CD14-positive monocyte (primary cell): ENCODE results near the gene TSPAN11. TPM values are rescaled to one million over a fixed set of nuclear protein-coding genes. Genes with fewer than 3 reads are reported as not detected.
A peak's percentile ranks its signal among the peaks of the same experiment; 100 is the strongest.

Experiments used
- DNase-seq, 3 donors: peaks; one replicate each; pipeline ENCODE4 v3.0.0-alpha.2; 2011 to 2022
- H2AFZ ChIP-seq: 2 replicates; pipeline ENCODE4 v1.6.0; 2012; ENCODE audit warnings: mild to moderate bottlenecking, low read depth, low read length, inconsistent platforms; ENCODE audit not compliant: insufficient read depth, poor library complexity, severe bottlenecking
- H3K27ac ChIP-seq, 2 donors: 1 replicate in 1 of 2; 2 replicates in 1 of 2; pipeline ENCODE4 v1.5.1; 2012 to 2013; ENCODE audit warnings: low read length in 2 of 2, control low read depth in 1 of 2, inconsistent platforms in 1 of 2, low read depth in 1 of 2, mild to moderate bottlenecking in 1 of 2
- H3K27me3 ChIP-seq, 2 donors: one replicate each; pipeline versions ENCODE4 v1.6.0 to v1.6.1; 2011 to 2013; ENCODE audit warnings: low read length in 2 of 2; ENCODE audit not compliant: control insufficient read depth in 2 of 2, insufficient read depth in 2 of 2
- H3K36me3 ChIP-seq, 2 donors: replicated peaks in 1 of 2; 1 replicate in 1 of 2; 2 replicates in 1 of 2; pipeline versions ENCODE4 v1.5.1 to v1.6.1; 2012 to 2013; ENCODE audit warnings: low read length in 2 of 2, control low read depth in 1 of 2, inconsistent platforms in 1 of 2, mild to moderate bottlenecking in 1 of 2; ENCODE audit not compliant: insufficient read depth in 2 of 2, control insufficient read depth in 1 of 2
- H3K4me1 ChIP-seq, 2 donors: 1 replicate in 1 of 2; 2 replicates in 1 of 2; pipeline versions ENCODE4 v1.5.1 to v1.6.1; 2012 to 2013; ENCODE audit warnings: low read length in 2 of 2, control low read depth in 1 of 2, inconsistent platforms in 1 of 2, mild to moderate bottlenecking in 1 of 2, moderate library complexity in 1 of 2; ENCODE audit not compliant: insufficient read depth in 2 of 2, control insufficient read depth in 1 of 2
- H3K4me2 ChIP-seq: replicated peaks from 2 replicates; pipeline ENCODE3; 2012; ENCODE audit warnings: low read length, moderate library complexity, mild to moderate bottlenecking; ENCODE audit not compliant: poor library complexity, severe bottlenecking; ENCODE audit errors: extremely low read depth
- H3K4me3 ChIP-seq, 3 experiments: fragments of 200-600 bp in 1 of 3; sonication (generic) in 1 of 3; replicated peaks in 1 of 3; 1 replicate in 2 of 3; 2 replicates in 1 of 3; pipeline ENCODE4 v1.5.1; 2011 to 2013; ENCODE audit warnings: low read length in 3 of 3, mild to moderate bottlenecking in 3 of 3, control low read depth in 2 of 3, low read depth in 2 of 3, inconsistent platforms in 1 of 3, moderate library complexity in 1 of 3
- H3K79me2 ChIP-seq: 2 replicates; pipeline ENCODE4 v1.6.0; 2012; ENCODE audit warnings: mild to moderate bottlenecking, control low read depth, inconsistent platforms, low read length, moderate library complexity; ENCODE audit not compliant: insufficient read depth
- H3K9ac ChIP-seq: 2 replicates; pipeline ENCODE4 v1.6.0; 2017; ENCODE audit warnings: low read length, mild to moderate bottlenecking; ENCODE audit not compliant: insufficient read depth, poor library complexity, severe bottlenecking
- H3K9me3 ChIP-seq, 2 donors: replicated peaks in 1 of 2; 1 replicate in 1 of 2; 2 replicates in 1 of 2; pipeline versions ENCODE4 v1.5.1 to v1.6.1; 2012 to 2013; ENCODE audit warnings: low read length in 2 of 2, control low read depth in 1 of 2; ENCODE audit not compliant: control insufficient read depth in 1 of 2, insufficient read depth in 1 of 2
- H4K20me1 ChIP-seq: 2 replicates; pipeline ENCODE4 v1.6.0; 2012; ENCODE audit warnings: mild to moderate bottlenecking, low read length, control low read depth, moderate library complexity; ENCODE audit not compliant: insufficient read depth
- H3K27ac Mint-ChIP-seq, 7 donors: one replicate each; pipeline ENCODE4 v1.8.0; 2020; ENCODE audit warnings: mild to moderate bottlenecking in 7 of 7, mixed read lengths in 7 of 7, moderate library complexity in 6 of 7, inconsistent platforms in 2 of 7
- H3K27me3 Mint-ChIP-seq, 3 donors: one replicate each; pipeline ENCODE4 v1.8.0; 2021 to 2022; ENCODE audit warnings: low read depth in 3 of 3, mild to moderate bottlenecking in 3 of 3, mixed read lengths in 3 of 3, moderate library complexity in 3 of 3, inconsistent platforms in 1 of 3
- H3K36me3 Mint-ChIP-seq, 2 donors: one replicate each; pipeline ENCODE4 v1.8.0; 2020; ENCODE audit warnings: mixed read lengths in 2 of 2, inconsistent platforms in 1 of 2, mild to moderate bottlenecking in 1 of 2
- H3K4me1 Mint-ChIP-seq: one replicate; pipeline ENCODE4 v1.8.0; 2020; ENCODE audit warnings: mild to moderate bottlenecking, mixed read lengths
- H3K4me3 Mint-ChIP-seq, 2 donors: one replicate each; pipeline ENCODE4 v1.8.0; 2020; ENCODE audit warnings: mild to moderate bottlenecking in 2 of 2, mixed read lengths in 2 of 2, moderate library complexity in 1 of 2
- H3K9me3 Mint-ChIP-seq, 7 donors: one replicate each; pipeline ENCODE4 v1.8.0; 2020 to 2022; ENCODE audit warnings: mixed read lengths in 7 of 7, mild to moderate bottlenecking in 6 of 7, moderate library complexity in 6 of 7, inconsistent platforms in 2 of 7
- CTCF ChIP-seq: fragments of 200-600 bp; IDR thresholded peaks from one replicate; pipeline ENCODE4 v1.8.0; 2022; ENCODE audit warnings: antibody characterized with exemption, mild to moderate bottlenecking
- WGBS: methylation state at CpG from one replicate; pipeline ENCODE4 v1.1.5; 2013; ENCODE audit warnings: missing lambda C conversion rate; ENCODE audit not compliant: insufficient coverage; 5-methylcytosine and 5-hydroxymethylcytosine counted together
- intact Hi-C, 2 donors: fragments of 100-400 bp; cut with micrococcal nuclease; formaldehyde crosslinking; loops; one replicate each; pipeline versions ENCODE4 v1.15.0 to v1.15.1; 2023
- polyA plus RNA-seq, 3 donors: library from polyadenylated mRNA; depleted of rRNA in 1 of 3; unstranded in 2 of 3; stranded (reverse) in 1 of 3; fragments of 300-500 nt in 2 of 3; fragments of >200 nt in 1 of 3; fragmentation: Illumina TruSeq in 2 of 3; gene quantifications; 1 replicate in 2 of 3; 2 replicates in 1 of 3; pipeline ENCODE4 v1.2.3, GENCODE V29; 2012 to 2021

TSPAN11 gene
- polyA plus RNA-seq, 3 donors, result not detected

- Histone ChIP-seq H3K4me3 (no peak overlapping the region), H4K20me1 (no peaks in the 10 kb centered on the region), H3K27me3 (no peaks in the 10 kb centered on the region), H2AFZ (no peak overlapping the region), H3K27ac (no peak overlapping the region), H3K36me3 (no peaks in the 10 kb centered on the region), H3K4me2 (no peak overlapping the region), H3K4me1 (no peaks in the 10 kb centered on the region), H3K79me2 (no peaks in the 10 kb centered on the region), H3K9ac (no peak overlapping the region), H3K9me3 (no peaks in the 10 kb centered on the region)
- WGBS, result 100% methylated on average over 1 of the region's 6 CpGs
- Mint-ChIP-seq H3K36me3 (no peaks in the 10 kb centered on the region), H3K27ac (peak overlapping the region in 1 of 7 donors; percentile 42), H3K9me3 (no peaks in the 10 kb centered on the region), H3K4me1 (peaks cover 3% of the 10 kb centered on the region), H3K4me3 (no peak overlapping the region), H3K27me3 (peaks cover 0 to 5% (median 0%) of the 10 kb centered on the region in 3 donors)
- DNase-seq, result no peak
- TF ChIP-seq CTCF, result no peak
- intact Hi-C loops, result no loop called here
Observed at GRCh38 chr12:31008241-31008761, 81.8 kb downstream of the TSPAN11 start.

GRCh38 chr12:31008961-31009840, 82.7 kb downstream of the TSPAN11 start:
- Histone ChIP-seq H3K27ac (no peak overlapping the region), H4K20me1 (no peaks in the 10 kb centered on the region), H3K79me2 (no peaks in the 10 kb centered on the region), H3K4me3 (no peak overlapping the region), H3K9me3 (no peaks in the 10 kb centered on the region), H3K9ac (no peak overlapping the region), H3K4me1 (no peaks in the 10 kb centered on the region), H3K27me3 (no peaks in the 10 kb centered on the region), H3K36me3 (no peaks in the 10 kb centered on the region), H3K4me2 (no peak overlapping the region), H2AFZ (no peak overlapping the region)
- Mint-ChIP-seq H3K27me3 (peaks cover 0 to 5% (median 0%) of the 10 kb centered on the region in 3 donors), H3K27ac (no peak overlapping the region), H3K4me3 (no peak overlapping the region), H3K9me3 (no peaks in the 10 kb centered on the region), H3K4me1 (peaks cover 3% of the 10 kb centered on the region), H3K36me3 (no peaks in the 10 kb centered on the region)
- intact Hi-C loops, result no loop called here
- no peak for TF ChIP-seq CTCF
- 86% methylated on average over 13 of the region's 19 CpGs for WGBS
- DNase-seq, result no peak
